Measurements from ENCODE around the gene ZNF605.

GRCh38 chr12:132940071-132940719, 15.9 kb downstream of the ZNF605 start:
- TF ChIP-seq POLR2AphosphoS5 (IDR thresholded peaks at IDR 0.05) (no peak), EP300 (IDR thresholded peaks at IDR 0.05) (no peak)
- TF ChIP-seq, protein P1, sequence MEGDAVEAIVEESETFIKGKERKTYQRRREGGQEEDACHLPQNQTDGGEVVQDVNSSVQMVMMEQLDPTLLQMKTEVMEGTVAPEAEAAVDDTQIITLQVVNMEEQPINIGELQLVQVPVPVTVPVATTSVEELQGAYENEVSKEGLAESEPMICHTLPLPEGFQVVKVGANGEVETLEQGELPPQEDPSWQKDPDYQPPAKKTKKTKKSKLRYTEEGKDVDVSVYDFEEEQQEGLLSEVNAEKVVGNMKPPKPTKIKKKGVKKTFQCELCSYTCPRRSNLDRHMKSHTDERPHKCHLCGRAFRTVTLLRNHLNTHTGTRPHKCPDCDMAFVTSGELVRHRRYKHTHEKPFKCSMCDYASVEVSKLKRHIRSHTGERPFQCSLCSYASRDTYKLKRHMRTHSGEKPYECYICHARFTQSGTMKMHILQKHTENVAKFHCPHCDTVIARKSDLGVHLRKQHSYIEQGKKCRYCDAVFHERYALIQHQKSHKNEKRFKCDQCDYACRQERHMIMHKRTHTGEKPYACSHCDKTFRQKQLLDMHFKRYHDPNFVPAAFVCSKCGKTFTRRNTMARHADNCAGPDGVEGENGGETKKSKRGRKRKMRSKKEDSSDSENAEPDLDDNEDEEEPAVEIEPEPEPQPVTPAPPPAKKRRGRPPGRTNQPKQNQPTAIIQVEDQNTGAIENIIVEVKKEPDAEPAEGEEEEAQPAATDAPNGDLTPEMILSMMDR (IDR thresholded peaks at IDR 0.05): no peak
